ENCODE measurements around the gene CDK2AP2.
A peak's percentile ranks its signal among the peaks of the same experiment; 100 is the strongest.
"Not testable (repeated sequence)": the region's sequence is repeated elsewhere in the genome, so short reads cannot be mapped to it uniquely, and the experiment has no call there.

Gene CDK2AP2

GRCh38 chr11:67507864-67508485 lies at the start of gene CDK2AP2:
Gene CDK2AP2, minus strand, starts transcription at chr11:67508162. Its CDS starts 80 bp downstream, at chr11:67508082.
- Histone ChIP-seq H3K9me3 (ENCODE audit: control insufficient read depth in 2 of 2, low read length in 2 of 2) (no peaks in the 10 kb centered on the region), H3K36me3 (ENCODE audit: control insufficient read depth in 2 of 2, insufficient read depth in 2 of 2, low read length in 2 of 2) (no peaks in the 10 kb centered on the region), H3K27ac (ENCODE audit: low read length) (peak within 1 kb of the TSS; percentile 97), H3K9ac (ENCODE audit: low read length in 2 of 2) (peak within 1 kb of the TSS; percentile 85 to 93), H3K4me3 (ENCODE audit: low read length in 2 of 2) (peak within 1 kb of the TSS; percentile 83 to 86), H3K27me3 (ENCODE audit: control insufficient read depth in 1 of 2, insufficient read depth in 2 of 2, low read length in 2 of 2) (peaks cover under 1 to 18% of the 10 kb centered on the region in 2 donors), H3K4me1 (ENCODE audit: control insufficient read depth, insufficient read depth, low read length) (peaks cover 45% of the 10 kb centered on the region)

- Histone ChIP-seq H3K36me3 (ENCODE audit: control insufficient read depth in 2 of 2, insufficient read depth in 2 of 2, low read length in 2 of 2) (no peaks in the 10 kb centered on the region), H3K9me3 (ENCODE audit: control insufficient read depth in 2 of 2, low read length in 2 of 2) (no peaks in the 10 kb centered on the region), H3K4me1 (ENCODE audit: control insufficient read depth, insufficient read depth, low read length) (no peaks in the 10 kb centered on the region), H3K27me3 (ENCODE audit: control insufficient read depth in 1 of 2, insufficient read depth in 2 of 2, low read length in 2 of 2) (peaks cover 0 to 8% of the 10 kb centered on the region in 2 donors), H3K27ac (ENCODE audit: low read length) (no peak overlapping the region), H3K4me3 (ENCODE audit: low read length in 2 of 2) (no peak overlapping the region), H3K9ac (ENCODE audit: low read length in 2 of 2) (no peak overlapping the region)
Observed at GRCh38 chr11:67556244-67556643, 48.3 kb upstream of the CDK2AP2 start.

GRCh38 chr11:67551697-67552096 lies 43.7 kb upstream of the CDK2AP2 start:
- H3K9ac ChIP-seq (ENCODE audit: low read length in 2 of 2); H3K27ac ChIP-seq (ENCODE audit: low read length): not testable (repeated sequence)

GRCh38 chr11:67551127-67551526 lies 43.2 kb upstream of the CDK2AP2 start:
- no peaks in the 10 kb centered on the region for H3K4me1 ChIP-seq (ENCODE audit: control insufficient read depth, insufficient read depth, low read length)
- H3K9ac ChIP-seq (ENCODE audit: low read length in 2 of 2), result no peak overlapping the region
- no peaks in the 10 kb centered on the region for H3K36me3 ChIP-seq (ENCODE audit: control insufficient read depth in 2 of 2, insufficient read depth in 2 of 2, low read length in 2 of 2)
- H3K27ac ChIP-seq (ENCODE audit: low read length), result no peak overlapping the region
- no peak overlapping the region for H3K4me3 ChIP-seq (ENCODE audit: low read length in 2 of 2)
- no peaks in the 10 kb centered on the region for H3K27me3 ChIP-seq (ENCODE audit: control insufficient read depth in 1 of 2, insufficient read depth in 2 of 2, low read length in 2 of 2)
- no peaks in the 10 kb centered on the region for H3K9me3 ChIP-seq (ENCODE audit: control insufficient read depth in 2 of 2, low read length in 2 of 2)

More at GRCh38 chr11:67551697-67552096, 43.7 kb upstream of the CDK2AP2 start:
- H3K4me1 ChIP-seq (ENCODE audit: control insufficient read depth, insufficient read depth, low read length); H3K4me3 ChIP-seq (ENCODE audit: low read length in 2 of 2); H3K36me3 ChIP-seq (ENCODE audit: control insufficient read depth in 2 of 2, insufficient read depth in 2 of 2, low read length in 2 of 2); H3K9me3 ChIP-seq (ENCODE audit: control insufficient read depth in 2 of 2, low read length in 2 of 2); H3K27me3 ChIP-seq (ENCODE audit: control insufficient read depth in 1 of 2, insufficient read depth in 2 of 2, low read length in 2 of 2): not testable (repeated sequence)

GRCh38 chr11:67548555-67549110 lies 40.7 kb upstream of the CDK2AP2 start:
- Histone ChIP-seq H3K9ac (ENCODE audit: low read length in 2 of 2) (no peak overlapping the region), H3K27ac (ENCODE audit: low read length) (no peak overlapping the region), H3K27me3 (ENCODE audit: control insufficient read depth in 1 of 2, insufficient read depth in 2 of 2, low read length in 2 of 2) (no peaks in the 10 kb centered on the region), H3K4me3 (ENCODE audit: low read length in 2 of 2) (no peak overlapping the region), H3K36me3 (ENCODE audit: control insufficient read depth in 2 of 2, insufficient read depth in 2 of 2, low read length in 2 of 2) (no peaks in the 10 kb centered on the region), H3K4me1 (ENCODE audit: control insufficient read depth, insufficient read depth, low read length) (peaks cover 3% of the 10 kb centered on the region), H3K9me3 (ENCODE audit: control insufficient read depth in 2 of 2, low read length in 2 of 2) (no peaks in the 10 kb centered on the region)

GRCh38 chr11:67548112-67548511 lies 40.1 kb upstream of the CDK2AP2 start:
- not testable (repeated sequence) for H3K4me1 ChIP-seq (ENCODE audit: control insufficient read depth, insufficient read depth, low read length); H3K27me3 ChIP-seq (ENCODE audit: control insufficient read depth in 1 of 2, insufficient read depth in 2 of 2, low read length in 2 of 2); H3K4me3 ChIP-seq (ENCODE audit: low read length in 2 of 2); H3K27ac ChIP-seq (ENCODE audit: low read length); H3K36me3 ChIP-seq (ENCODE audit: control insufficient read depth in 2 of 2, insufficient read depth in 2 of 2, low read length in 2 of 2); H3K9me3 ChIP-seq (ENCODE audit: control insufficient read depth in 2 of 2, low read length in 2 of 2); H3K9ac ChIP-seq (ENCODE audit: low read length in 2 of 2)

- H3K27me3 ChIP-seq (ENCODE audit: control insufficient read depth in 1 of 2, insufficient read depth in 2 of 2, low read length in 2 of 2), result no peaks in the 10 kb centered on the region
- no peak overlapping the region for H3K9ac ChIP-seq (ENCODE audit: low read length in 2 of 2)
- H3K36me3 ChIP-seq (ENCODE audit: control insufficient read depth in 2 of 2, insufficient read depth in 2 of 2, low read length in 2 of 2), result no peaks in the 10 kb centered on the region
- no peak overlapping the region for H3K4me3 ChIP-seq (ENCODE audit: low read length in 2 of 2)
- peaks cover 3% of the 10 kb centered on the region for H3K4me1 ChIP-seq (ENCODE audit: control insufficient read depth, insufficient read depth, low read length)
- no peaks in the 10 kb centered on the region for H3K9me3 ChIP-seq (ENCODE audit: control insufficient read depth in 2 of 2, low read length in 2 of 2)
- no peak overlapping the region for H3K27ac ChIP-seq (ENCODE audit: low read length)
Observed at GRCh38 chr11:67545280-67545679, 37.3 kb upstream of the CDK2AP2 start.

GRCh38 chr11:67544616-67545242 lies 36.8 kb upstream of the CDK2AP2 start:
- peaks cover 3% of the 10 kb centered on the region for H3K4me1 ChIP-seq (ENCODE audit: control insufficient read depth, insufficient read depth, low read length)
- no peak overlapping the region for H3K27ac ChIP-seq (ENCODE audit: low read length)
- H3K9ac ChIP-seq (ENCODE audit: low read length in 2 of 2), result no peak overlapping the region
- H3K27me3 ChIP-seq (ENCODE audit: control insufficient read depth in 1 of 2, insufficient read depth in 2 of 2, low read length in 2 of 2), result no peaks in the 10 kb centered on the region
- no peak overlapping the region for H3K4me3 ChIP-seq (ENCODE audit: low read length in 2 of 2)
- H3K36me3 ChIP-seq (ENCODE audit: control insufficient read depth in 2 of 2, insufficient read depth in 2 of 2, low read length in 2 of 2), result no peaks in the 10 kb centered on the region
- no peaks in the 10 kb centered on the region for H3K9me3 ChIP-seq (ENCODE audit: control insufficient read depth in 2 of 2, low read length in 2 of 2)

GRCh38 chr11:67543585-67543984 lies 35.6 kb upstream of the CDK2AP2 start:
- Histone ChIP-seq H3K4me1 (ENCODE audit: control insufficient read depth, insufficient read depth, low read length) (peaks cover 3% of the 10 kb centered on the region), H3K9me3 (ENCODE audit: control insufficient read depth in 2 of 2, low read length in 2 of 2) (no peaks in the 10 kb centered on the region), H3K36me3 (ENCODE audit: control insufficient read depth in 2 of 2, insufficient read depth in 2 of 2, low read length in 2 of 2) (no peaks in the 10 kb centered on the region), H3K27ac (ENCODE audit: low read length) (no peak overlapping the region), H3K4me3 (ENCODE audit: low read length in 2 of 2) (no peak overlapping the region), H3K9ac (ENCODE audit: low read length in 2 of 2) (no peak overlapping the region), H3K27me3 (ENCODE audit: control insufficient read depth in 1 of 2, insufficient read depth in 2 of 2, low read length in 2 of 2) (no peaks in the 10 kb centered on the region)

GRCh38 chr11:67542971-67543370 lies 35.0 kb upstream of the CDK2AP2 start:
- Histone ChIP-seq H3K27me3 (ENCODE audit: control insufficient read depth in 1 of 2, insufficient read depth in 2 of 2, low read length in 2 of 2) (no peaks in the 10 kb centered on the region), H3K9ac (ENCODE audit: low read length in 2 of 2) (no peak overlapping the region), H3K4me1 (ENCODE audit: control insufficient read depth, insufficient read depth, low read length) (peaks cover 3% of the 10 kb centered on the region), H3K27ac (ENCODE audit: low read length) (no peak overlapping the region), H3K9me3 (ENCODE audit: control insufficient read depth in 2 of 2, low read length in 2 of 2) (no peaks in the 10 kb centered on the region), H3K4me3 (ENCODE audit: low read length in 2 of 2) (no peak overlapping the region), H3K36me3 (ENCODE audit: control insufficient read depth in 2 of 2, insufficient read depth in 2 of 2, low read length in 2 of 2) (no peaks in the 10 kb centered on the region)

GRCh38 chr11:67542169-67542568 lies 34.2 kb upstream of the CDK2AP2 start:
- H3K27ac ChIP-seq (ENCODE audit: low read length), result no peak overlapping the region
- no peaks in the 10 kb centered on the region for H3K27me3 ChIP-seq (ENCODE audit: control insufficient read depth in 1 of 2, insufficient read depth in 2 of 2, low read length in 2 of 2)

More at GRCh38 chr11:67542169-67542568, 34.2 kb upstream of the CDK2AP2 start:
- H3K4me3 ChIP-seq (ENCODE audit: low read length in 2 of 2), result no peak overlapping the region
- H3K36me3 ChIP-seq (ENCODE audit: control insufficient read depth in 2 of 2, insufficient read depth in 2 of 2, low read length in 2 of 2), result no peaks in the 10 kb centered on the region
- H3K9me3 ChIP-seq (ENCODE audit: control insufficient read depth in 2 of 2, low read length in 2 of 2), result no peaks in the 10 kb centered on the region
- peaks cover 3% of the 10 kb centered on the region for H3K4me1 ChIP-seq (ENCODE audit: control insufficient read depth, insufficient read depth, low read length)
- no peak overlapping the region for H3K9ac ChIP-seq (ENCODE audit: low read length in 2 of 2)
